Stimulated activated CD8-positive, alpha-beta memory T cell treated with anti-CD3 and anti-CD28 coated beads, Interleukin-15, amount 100 ng/mL, for 24 hours (primary cell): ENCODE data around the gene RAP1A.

Experiments
- DNase-seq: peaks from one replicate; pipeline ENCODE4 v3.0.0-alpha.2; 2020; ENCODE audit warnings: low read depth

RAP1A gene

GRCh38 chr1:111619635-111620440 lies at the start of gene RAP1A:
RAP1A (plus strand) TSS chr1:111619789; CDS start chr1:111691361, 71,572 bp downstream.
- DNase-seq: peak; percentile 96

DNA sequence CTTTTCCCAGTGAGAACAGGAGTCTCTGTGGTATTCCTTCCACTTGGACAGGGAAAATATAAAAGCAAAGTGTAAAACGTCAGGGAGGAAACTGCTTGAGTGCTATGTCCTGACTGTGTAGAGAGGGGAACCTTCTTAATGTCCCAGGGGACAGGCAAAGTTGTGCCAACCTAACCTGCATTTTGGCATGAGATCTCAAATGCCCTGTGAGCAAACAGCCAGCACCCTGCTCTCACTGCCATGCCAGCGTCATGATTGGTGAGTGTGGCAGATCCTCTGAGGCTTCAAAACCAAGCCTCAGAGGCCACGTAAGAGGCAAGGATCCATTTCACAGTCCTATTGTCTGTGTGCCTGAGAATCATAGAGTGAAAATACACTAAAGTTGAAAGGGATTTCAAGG lies 49.7 kb upstream of the RAP1A start:
- DNase-seq: no peak

- no peak for DNase-seq
These were observed 48.8 kb upstream of the RAP1A start for GRCh38 chr1:111570781-111571181.

DNA sequence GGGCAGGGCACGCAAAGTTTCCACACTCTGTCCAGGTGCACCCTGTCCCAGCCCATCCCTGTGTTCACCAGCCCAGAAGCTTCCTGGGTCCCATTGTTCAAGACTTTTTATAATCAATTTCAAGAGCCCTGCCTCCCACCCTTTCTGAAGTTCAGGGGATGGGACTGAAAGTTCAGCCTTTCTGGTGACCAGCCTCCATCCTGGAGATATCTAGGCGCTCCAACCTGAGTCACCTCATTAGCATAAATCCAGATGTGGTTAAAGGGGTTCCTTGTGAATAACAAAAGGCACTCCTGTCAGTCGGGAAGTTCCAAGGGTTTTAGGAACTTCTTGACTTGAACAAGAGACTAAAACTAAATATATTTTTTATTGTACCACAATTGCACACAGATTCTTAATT lies 48.4 kb upstream of the RAP1A start:
- DNase-seq: no peak

GRCh38 chr1:111571987-111572386 lies 47.6 kb upstream of the RAP1A start:
- no peak for DNase-seq

- no peak for DNase-seq
These were observed 43.0 kb upstream of the RAP1A start for GRCh38 chr1:111576547-111576946.

GRCh38 chr1:111577814-111578213 lies 41.8 kb upstream of the RAP1A start:
- DNase-seq: no peak

- DNase-seq: no peak
These were observed 38.4 kb upstream of the RAP1A start for GRCh38 chr1:111581166-111581565.

DNA sequence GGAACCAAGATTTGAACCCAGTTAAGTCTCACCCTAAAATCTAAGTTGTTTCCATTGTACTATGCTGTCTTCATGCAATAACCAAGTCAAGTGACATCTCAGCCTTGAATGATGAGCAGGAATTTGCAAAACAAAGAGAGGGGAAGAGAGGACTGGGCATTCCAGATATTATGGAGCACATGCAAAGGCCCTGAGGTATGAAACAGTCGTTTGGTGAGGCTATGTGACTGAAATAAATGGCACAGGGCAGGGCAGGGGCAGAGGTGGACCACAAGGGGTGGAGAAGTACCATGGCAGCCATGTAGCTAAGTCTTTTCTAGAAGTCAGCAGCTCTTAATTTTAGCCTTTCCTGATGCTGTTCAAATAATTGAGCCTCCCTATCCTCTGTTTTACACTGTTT lies 37.6 kb upstream of the RAP1A start:
- no peak for DNase-seq

DNA sequence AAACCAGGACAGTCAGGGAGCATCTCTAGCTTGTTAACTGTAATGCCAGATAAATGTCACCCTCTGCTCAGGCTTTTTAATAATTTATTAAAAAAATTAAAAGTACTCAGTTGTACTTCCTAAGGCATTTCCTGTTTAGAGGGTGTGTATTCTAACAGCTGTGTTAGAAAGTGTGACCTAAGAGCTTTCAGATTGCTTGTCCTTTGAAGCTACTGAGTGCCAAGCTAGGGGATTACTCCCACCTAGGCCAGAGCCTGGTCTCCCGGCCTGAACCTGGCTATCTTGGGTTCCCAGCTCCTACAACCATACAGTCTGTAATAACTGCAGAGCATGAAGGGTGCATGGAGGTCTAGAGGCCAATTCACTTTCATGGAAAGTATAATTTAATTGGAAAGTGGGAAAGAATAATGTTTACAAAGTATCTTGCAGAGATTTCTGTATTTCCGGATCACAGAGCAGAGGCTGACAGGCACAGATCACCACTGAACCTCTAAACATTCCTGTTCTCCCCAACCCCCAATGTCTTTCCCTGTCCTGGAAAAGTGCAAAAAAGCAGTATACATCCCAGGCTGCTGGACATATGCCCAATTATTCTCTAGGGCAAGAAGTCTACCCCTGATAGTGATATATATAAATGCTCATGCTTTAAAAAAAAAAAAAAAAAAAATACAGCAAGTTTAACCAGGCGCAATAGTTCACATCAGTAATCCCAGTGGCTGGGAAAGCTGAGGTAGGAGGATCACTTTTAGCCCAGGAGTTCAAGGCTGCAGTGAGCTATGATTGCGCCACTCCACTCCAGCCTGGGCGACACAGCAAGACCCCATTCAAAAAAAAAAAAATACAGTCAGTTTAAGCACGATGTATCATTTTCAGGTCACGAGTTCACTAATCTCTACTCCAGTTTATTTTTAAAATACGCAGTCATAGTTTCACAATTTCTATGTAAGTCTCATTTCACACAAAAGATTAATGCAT lies 36.7 kb upstream of the RAP1A start:
- no peak for DNase-seq

DNA sequence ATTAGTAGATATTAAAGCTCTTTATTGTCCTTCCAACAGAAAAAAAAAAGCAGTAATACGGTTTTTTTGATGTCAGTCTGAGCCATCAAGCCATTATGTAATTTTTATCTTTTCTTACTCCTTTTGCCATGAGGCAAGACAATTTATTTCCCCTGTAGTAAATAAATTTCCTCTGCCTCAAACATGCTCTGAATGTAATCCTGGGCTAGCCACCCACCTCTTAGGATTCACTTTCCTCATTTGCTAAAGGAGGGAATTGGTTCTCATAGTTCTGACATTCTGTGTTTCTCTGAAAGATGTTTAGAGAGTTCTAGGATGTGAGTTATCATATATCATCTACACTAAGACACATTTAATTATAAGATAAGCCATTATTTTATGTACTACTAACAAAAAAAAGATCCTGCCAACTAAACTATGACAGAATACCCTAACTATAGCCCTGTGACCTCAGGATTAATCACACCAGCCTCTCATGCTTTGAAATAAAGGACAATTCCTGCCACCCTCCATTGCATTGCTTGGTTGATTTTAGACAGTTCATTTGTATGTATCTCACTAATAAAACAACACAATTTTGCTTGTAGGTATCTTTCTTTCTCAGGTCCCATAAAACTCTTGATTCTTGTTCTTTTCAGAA lies 34.0 kb upstream of the RAP1A start:
- no peak for DNase-seq

- no peak for DNase-seq
These were observed 33.5 kb upstream of the RAP1A start for GRCh38 chr1:111586112-111586511.

DNA sequence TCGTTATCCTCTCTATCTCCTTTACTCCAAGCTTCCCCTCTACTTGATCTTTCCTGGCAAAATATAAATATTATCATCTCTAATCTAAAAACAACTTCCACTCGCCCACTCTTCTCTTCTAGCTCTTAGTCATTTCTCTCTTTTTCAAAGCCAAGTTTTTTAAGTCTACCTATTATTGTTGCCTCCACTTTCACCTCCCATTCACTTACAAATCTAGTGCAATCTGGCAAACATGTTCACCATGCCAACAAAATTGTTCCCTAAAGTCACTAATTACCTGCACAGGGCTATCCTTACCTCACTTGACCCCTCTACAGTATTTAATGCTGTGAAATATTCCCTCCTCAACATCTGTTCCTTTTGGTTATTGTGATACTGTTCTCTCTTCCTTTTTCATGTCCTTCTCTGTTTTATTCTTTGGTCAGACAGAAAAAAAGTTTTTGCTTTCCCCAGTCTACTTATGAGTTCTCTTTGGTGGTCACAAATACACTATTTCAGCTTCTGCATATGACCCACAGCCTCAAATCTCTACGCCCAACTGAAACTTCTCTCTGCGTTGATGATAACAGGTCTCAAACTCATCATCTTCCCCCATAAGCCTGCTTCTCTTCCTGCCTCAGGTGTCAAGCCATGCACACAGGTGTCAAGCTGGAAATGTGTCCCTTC lies 31.9 kb upstream of the RAP1A start:
- no peak for DNase-seq

DNA sequence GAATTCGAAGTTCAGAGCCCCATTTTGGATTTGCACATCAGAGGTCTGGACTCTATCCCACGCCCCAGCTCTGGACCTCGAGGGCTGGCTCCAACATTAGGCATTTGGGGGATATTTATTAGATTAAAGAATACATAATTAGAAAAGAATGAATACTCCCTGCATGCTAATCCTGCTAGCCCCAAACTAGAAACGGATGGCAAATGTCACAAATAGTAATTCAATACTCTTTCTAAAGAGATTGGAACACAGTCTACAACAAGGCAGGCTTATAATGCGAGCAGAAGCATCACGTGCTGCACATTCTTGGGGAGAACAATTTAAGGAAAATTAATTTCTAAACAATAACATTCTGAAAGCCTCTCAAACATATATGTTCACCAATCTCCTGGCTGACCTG lies 27.7 kb upstream of the RAP1A start:
- no peak for DNase-seq

- DNase-seq: peak; percentile 84
These were observed 26.9 kb upstream of the RAP1A start for GRCh38 chr1:111592389-111593361.

- no peak for DNase-seq
These were observed 25.9 kb upstream of the RAP1A start for GRCh38 chr1:111593403-111594305.

DNA sequence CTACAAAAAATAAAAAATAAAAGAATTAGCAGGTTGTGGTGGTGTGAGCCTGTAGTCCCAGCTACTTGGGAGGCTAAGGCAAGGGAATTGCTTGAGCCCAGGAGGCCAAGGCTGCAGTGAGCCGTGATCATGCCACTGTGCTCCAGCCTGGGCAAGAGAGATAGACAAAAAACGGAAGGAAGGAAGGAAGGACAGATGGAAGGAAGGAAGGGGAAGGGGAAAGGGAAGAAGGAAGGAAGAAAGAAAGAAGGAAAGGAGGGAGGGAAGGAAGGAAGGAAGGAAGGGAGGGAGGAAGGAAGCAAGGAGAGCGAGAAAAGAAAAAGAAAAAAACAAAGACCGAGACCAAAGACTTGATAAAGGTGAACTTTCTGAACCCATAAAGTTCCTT lies 25.3 kb upstream of the RAP1A start:
- no peak for DNase-seq

DNA sequence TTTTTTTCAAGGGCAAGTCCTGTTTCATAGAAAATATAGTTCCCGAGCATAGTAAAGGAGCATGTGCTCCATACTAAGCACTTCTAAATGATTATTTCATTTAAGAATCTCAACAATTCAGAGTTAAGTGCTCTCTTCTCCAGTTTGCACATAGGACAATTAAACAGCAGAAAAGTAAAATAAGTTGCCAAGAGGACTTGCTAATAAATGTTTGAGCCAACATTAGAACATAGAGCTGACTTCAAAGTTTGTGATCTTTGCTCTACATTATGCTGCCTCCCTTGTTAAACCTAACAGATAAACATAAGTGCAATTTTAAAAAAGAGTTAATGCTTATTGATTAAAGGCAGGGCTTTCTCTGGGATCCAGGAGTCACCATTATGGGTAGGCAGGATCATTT lies 23.8 kb upstream of the RAP1A start:
- no peak for DNase-seq

GRCh38 chr1:111596499-111596898 lies 23.1 kb upstream of the RAP1A start:
- no peak for DNase-seq

DNA sequence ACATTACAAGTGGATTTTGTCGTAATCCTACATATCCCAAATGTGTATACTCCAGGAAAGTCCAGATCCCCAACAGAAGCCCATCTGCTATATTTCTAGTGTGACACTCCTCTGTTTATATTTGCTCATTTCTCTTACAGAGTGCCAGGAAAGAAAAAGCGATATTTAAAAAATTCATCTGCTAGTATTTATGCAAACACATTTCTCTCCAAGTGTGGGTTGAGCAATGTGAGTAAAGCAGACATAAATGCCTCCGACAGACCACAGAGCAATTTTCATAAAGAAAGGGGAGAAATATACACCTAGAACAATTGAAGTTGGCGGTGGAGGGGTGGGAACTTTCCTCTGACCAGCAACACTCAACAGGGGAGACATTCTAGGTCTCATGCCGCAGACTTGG lies 22.2 kb upstream of the RAP1A start:
- no peak for DNase-seq
